DOHH2 (cell line): Measurements from ENCODE around the gene NELFE.

ENCODE experiments used
- CTCF ChIP-seq: fragments of 200-600 bp; sonication (generic); IDR thresholded peaks from one replicate; pipeline ENCODE4 v1.5.1; 2014; ENCODE audit warnings: antibody characterized with exemption, mild to moderate bottlenecking, low read depth, low read length; ENCODE audit not compliant: poor library complexity, severe bottlenecking
- EZH2phosphoT487 ChIP-seq: fragments of 200-600 bp; sonication (generic); IDR thresholded peaks from 2 replicates; pipeline ENCODE4 v1.6.1; 2017; ENCODE audit warnings: borderline replicate concordance, mild to moderate bottlenecking, antibody characterized with exemption, low read length, moderate library complexity, mixed read lengths

GRCh38 chr6:31903957-31904356 lies 54.8 kb downstream of the NELFE start:
- no peak for TF ChIP-seq CTCF
- no peak for TF ChIP-seq EZH2phosphoT487
